Esophagus muscularis mucosa (tissue), 3 donors: ENCODE results near the gene SCFD1.

ENCODE experiments used
- POLR2A ChIP-seq: fragments of 450-650 bp; IDR thresholded peaks from one replicate; pipeline ENCODE4 v1.6.1; 2017; ENCODE audit warnings: antibody characterized with exemption, moderate library complexity, mild to moderate bottlenecking, low read depth
- POLR2AphosphoS5 ChIP-seq, 2 donors: sonication (generic); formaldehyde crosslinking; IDR thresholded peaks; one replicate each; pipeline ENCODE4 v1.6.1; 2017; ENCODE audit warnings: antibody characterized with exemption in 2 of 2
- TF ChIP-seq, protein P1 (sequence below), 3 experiments: fragments of 200-600 bp in 2 of 3; fragments of 450-650 bp in 1 of 3; sonication (generic) in 2 of 3; IDR thresholded peaks; one replicate each; pipeline ENCODE4 v1.5.1; 2017 to 2019; ENCODE audit warnings: antibody characterized with exemption in 3 of 3, mild to moderate bottlenecking in 2 of 3, moderate library complexity in 1 of 3

DNA sequence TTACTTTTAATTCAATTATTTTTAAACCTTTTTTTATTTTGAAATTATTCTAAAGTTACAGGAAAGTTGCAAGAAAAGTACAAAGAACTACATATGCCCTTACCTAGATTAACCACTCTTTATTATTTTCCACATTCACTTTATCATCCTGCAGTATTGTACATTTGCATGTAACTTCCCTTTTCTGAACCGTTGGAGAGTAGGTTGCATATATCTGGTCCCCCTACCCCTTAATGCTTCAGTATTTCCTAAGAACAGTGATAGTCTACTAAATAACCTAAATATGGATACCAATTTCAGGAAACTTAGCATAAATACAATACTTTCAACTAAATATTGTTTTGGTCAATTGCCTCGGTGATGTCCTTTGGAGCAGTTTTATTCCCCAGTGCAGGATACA is 48.2 kb upstream of the SCFD1 start:
- TF ChIP-seq POLR2A (no peak), POLR2AphosphoS5 (IDR thresholded peaks at IDR 0.05) (no peak)
- TF ChIP-seq, protein P1, sequence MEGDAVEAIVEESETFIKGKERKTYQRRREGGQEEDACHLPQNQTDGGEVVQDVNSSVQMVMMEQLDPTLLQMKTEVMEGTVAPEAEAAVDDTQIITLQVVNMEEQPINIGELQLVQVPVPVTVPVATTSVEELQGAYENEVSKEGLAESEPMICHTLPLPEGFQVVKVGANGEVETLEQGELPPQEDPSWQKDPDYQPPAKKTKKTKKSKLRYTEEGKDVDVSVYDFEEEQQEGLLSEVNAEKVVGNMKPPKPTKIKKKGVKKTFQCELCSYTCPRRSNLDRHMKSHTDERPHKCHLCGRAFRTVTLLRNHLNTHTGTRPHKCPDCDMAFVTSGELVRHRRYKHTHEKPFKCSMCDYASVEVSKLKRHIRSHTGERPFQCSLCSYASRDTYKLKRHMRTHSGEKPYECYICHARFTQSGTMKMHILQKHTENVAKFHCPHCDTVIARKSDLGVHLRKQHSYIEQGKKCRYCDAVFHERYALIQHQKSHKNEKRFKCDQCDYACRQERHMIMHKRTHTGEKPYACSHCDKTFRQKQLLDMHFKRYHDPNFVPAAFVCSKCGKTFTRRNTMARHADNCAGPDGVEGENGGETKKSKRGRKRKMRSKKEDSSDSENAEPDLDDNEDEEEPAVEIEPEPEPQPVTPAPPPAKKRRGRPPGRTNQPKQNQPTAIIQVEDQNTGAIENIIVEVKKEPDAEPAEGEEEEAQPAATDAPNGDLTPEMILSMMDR (IDR thresholded peaks at IDR 0.05) = no peak
